ENCODE results near the gene ATP2B2. TPM values are rescaled to one million over a fixed set of nuclear protein-coding genes. Genes with fewer than 3 reads are reported as not detected.

ATP2B2 gene
- total RNA-seq, 1 donor from 2014 or later, result 3.7 TPM

GRCh38 chr3:10342781-10343180, 162.6 kb downstream of the ATP2B2 start:
- Histone ChIP-seq H3K27ac (ENCODE audit: low read depth, low read length) (no peak overlapping the region), H3K4me3 (ENCODE audit: low read length in 3 of 3) (no peak overlapping the region), H3K9ac (ENCODE audit: low read depth in 1 of 3, low read length in 3 of 3) (no peak overlapping the region), H3K4me1 (ENCODE audit: control insufficient read depth in 3 of 3, insufficient read depth in 3 of 3, low read length in 3 of 3) (peaks cover 6 to 14% (median 10%) of the 10 kb centered on the region in 3 donors), H3K9me3 (ENCODE audit: control insufficient read depth in 3 of 3, low read length in 3 of 3) (no peaks in the 10 kb centered on the region), H3K27me3 (ENCODE audit: control insufficient read depth in 3 of 3, insufficient read depth in 3 of 3, low read length in 3 of 3) (no peaks in the 10 kb centered on the region), H3K36me3 (ENCODE audit: control insufficient read depth in 3 of 3, insufficient read depth in 3 of 3, low read length in 3 of 3) (peaks cover 6 to 22% (median 13%) of the 10 kb centered on the region in 3 donors)

GRCh38 chr3:10341901-10342398, 163.4 kb downstream of the ATP2B2 start:
- no peak overlapping the region for H3K4me3 ChIP-seq (ENCODE audit: low read length in 3 of 3)
- H3K27ac ChIP-seq (ENCODE audit: low read depth, low read length), result no peak overlapping the region
- H3K9me3 ChIP-seq (ENCODE audit: control insufficient read depth in 3 of 3, low read length in 3 of 3), result no peaks in the 10 kb centered on the region
- H3K27me3 ChIP-seq (ENCODE audit: control insufficient read depth in 3 of 3, insufficient read depth in 3 of 3, low read length in 3 of 3), result no peaks in the 10 kb centered on the region
- peaks cover 6 to 26% (median 13%) of the 10 kb centered on the region in 3 donors for H3K36me3 ChIP-seq (ENCODE audit: control insufficient read depth in 3 of 3, insufficient read depth in 3 of 3, low read length in 3 of 3)
- peaks cover 6 to 14% (median 10%) of the 10 kb centered on the region in 3 donors for H3K4me1 ChIP-seq (ENCODE audit: control insufficient read depth in 3 of 3, insufficient read depth in 3 of 3, low read length in 3 of 3)
- H3K9ac ChIP-seq (ENCODE audit: low read depth in 1 of 3, low read length in 3 of 3), result no peak overlapping the region

GRCh38 chr3:10340476-10340875, 164.9 kb downstream of the ATP2B2 start:
- Histone ChIP-seq H3K9me3 (ENCODE audit: control insufficient read depth in 3 of 3, low read length in 3 of 3) (no peaks in the 10 kb centered on the region), H3K27me3 (ENCODE audit: control insufficient read depth in 3 of 3, insufficient read depth in 3 of 3, low read length in 3 of 3) (no peaks in the 10 kb centered on the region), H3K4me3 (ENCODE audit: low read length in 3 of 3) (no peak overlapping the region), H3K27ac (ENCODE audit: low read depth, low read length) (no peak overlapping the region), H3K36me3 (ENCODE audit: control insufficient read depth in 3 of 3, insufficient read depth in 3 of 3, low read length in 3 of 3) (peaks cover 6 to 34% (median 13%) of the 10 kb centered on the region in 3 donors), H3K9ac (ENCODE audit: low read depth in 1 of 3, low read length in 3 of 3) (no peak overlapping the region), H3K4me1 (ENCODE audit: control insufficient read depth in 3 of 3, insufficient read depth in 3 of 3, low read length in 3 of 3) (peaks cover 11 to 17% (median 13%) of the 10 kb centered on the region in 3 donors)

- no peak overlapping the region for H3K4me3 ChIP-seq (ENCODE audit: low read length in 3 of 3)
- H3K9ac ChIP-seq (ENCODE audit: low read depth in 1 of 3, low read length in 3 of 3), result no peak overlapping the region
- H3K27ac ChIP-seq (ENCODE audit: low read depth, low read length), result no peak overlapping the region
- peaks cover 6 to 38% (median 13%) of the 10 kb centered on the region in 3 donors for H3K36me3 ChIP-seq (ENCODE audit: control insufficient read depth in 3 of 3, insufficient read depth in 3 of 3, low read length in 3 of 3)
- H3K27me3 ChIP-seq (ENCODE audit: control insufficient read depth in 3 of 3, insufficient read depth in 3 of 3, low read length in 3 of 3), result no peaks in the 10 kb centered on the region
- H3K4me1 ChIP-seq (ENCODE audit: control insufficient read depth in 3 of 3, insufficient read depth in 3 of 3, low read length in 3 of 3), result peaks cover 15 to 21% (median 18%) of the 10 kb centered on the region in 3 donors
- no peaks in the 10 kb centered on the region for H3K9me3 ChIP-seq (ENCODE audit: control insufficient read depth in 3 of 3, low read length in 3 of 3)
Observed at GRCh38 chr3:10340046-10340445, 165.3 kb downstream of the ATP2B2 start.

- H3K36me3 ChIP-seq (ENCODE audit: control insufficient read depth in 3 of 3, insufficient read depth in 3 of 3, low read length in 3 of 3), result peaks cover 6 to 38% (median 13%) of the 10 kb centered on the region in 3 donors
- H3K27ac ChIP-seq (ENCODE audit: low read depth, low read length), result no peak overlapping the region
- peaks cover 21 to 27% (median 22%) of the 10 kb centered on the region in 3 donors for H3K4me1 ChIP-seq (ENCODE audit: control insufficient read depth in 3 of 3, insufficient read depth in 3 of 3, low read length in 3 of 3)
- no peak overlapping the region for H3K4me3 ChIP-seq (ENCODE audit: low read length in 3 of 3)
- H3K27me3 ChIP-seq (ENCODE audit: control insufficient read depth in 3 of 3, insufficient read depth in 3 of 3, low read length in 3 of 3), result no peaks in the 10 kb centered on the region
- no peaks in the 10 kb centered on the region for H3K9me3 ChIP-seq (ENCODE audit: control insufficient read depth in 3 of 3, low read length in 3 of 3)
- H3K9ac ChIP-seq (ENCODE audit: low read depth in 1 of 3, low read length in 3 of 3), result no peak overlapping the region
Observed at GRCh38 chr3:10339376-10339955, 165.9 kb downstream of the ATP2B2 start.

GRCh38 chr3:10338591-10339353, 166.6 kb downstream of the ATP2B2 start:
- Histone ChIP-seq H3K36me3 (ENCODE audit: control insufficient read depth in 3 of 3, insufficient read depth in 3 of 3, low read length in 3 of 3) (peaks cover 6 to 38% (median 13%) of the 10 kb centered on the region in 3 donors), H3K27ac (ENCODE audit: low read depth, low read length) (no peak overlapping the region), H3K9me3 (ENCODE audit: control insufficient read depth in 3 of 3, low read length in 3 of 3) (no peaks in the 10 kb centered on the region), H3K4me3 (ENCODE audit: low read length in 3 of 3) (no peak overlapping the region), H3K27me3 (ENCODE audit: control insufficient read depth in 3 of 3, insufficient read depth in 3 of 3, low read length in 3 of 3) (no peaks in the 10 kb centered on the region), H3K9ac (ENCODE audit: low read depth in 1 of 3, low read length in 3 of 3) (no peak overlapping the region), H3K4me1 (ENCODE audit: control insufficient read depth in 3 of 3, insufficient read depth in 3 of 3, low read length in 3 of 3) (peaks cover 28 to 31% (median 29%) of the 10 kb centered on the region in 3 donors)

- peaks cover 6 to 38% (median 13%) of the 10 kb centered on the region in 3 donors for H3K36me3 ChIP-seq (ENCODE audit: control insufficient read depth in 3 of 3, insufficient read depth in 3 of 3, low read length in 3 of 3)
- H3K27me3 ChIP-seq (ENCODE audit: control insufficient read depth in 3 of 3, insufficient read depth in 3 of 3, low read length in 3 of 3), result no peaks in the 10 kb centered on the region
- no peak overlapping the region for H3K27ac ChIP-seq (ENCODE audit: low read depth, low read length)
Observed at GRCh38 chr3:10338164-10338470, 167.3 kb downstream of the ATP2B2 start.

GRCh38 chr3:10337323-10338163, 167.8 kb downstream of the ATP2B2 start:
- Histone ChIP-seq H3K36me3 (ENCODE audit: control insufficient read depth in 3 of 3, insufficient read depth in 3 of 3, low read length in 3 of 3) (peaks cover 4 to 42% (median 13%) of the 10 kb centered on the region in 3 donors), H3K27me3 (ENCODE audit: control insufficient read depth in 3 of 3, insufficient read depth in 3 of 3, low read length in 3 of 3) (no peaks in the 10 kb centered on the region), H3K4me1 (ENCODE audit: control insufficient read depth in 3 of 3, insufficient read depth in 3 of 3, low read length in 3 of 3) (peaks cover 31 to 37% (median 33%) of the 10 kb centered on the region in 3 donors), H3K4me3 (ENCODE audit: low read length in 3 of 3) (no peak overlapping the region), H3K9ac (ENCODE audit: low read depth in 1 of 3, low read length in 3 of 3) (no peak overlapping the region), H3K9me3 (ENCODE audit: control insufficient read depth in 3 of 3, low read length in 3 of 3) (no peaks in the 10 kb centered on the region), H3K27ac (ENCODE audit: low read depth, low read length) (no peak overlapping the region)

More at GRCh38 chr3:10338164-10338470, 167.3 kb downstream of the ATP2B2 start:
- no peak overlapping the region for H3K9ac ChIP-seq (ENCODE audit: low read depth in 1 of 3, low read length in 3 of 3)
- H3K9me3 ChIP-seq (ENCODE audit: control insufficient read depth in 3 of 3, low read length in 3 of 3), result no peaks in the 10 kb centered on the region
- H3K4me1 ChIP-seq (ENCODE audit: control insufficient read depth in 3 of 3, insufficient read depth in 3 of 3, low read length in 3 of 3), result peaks cover 31 to 37% (median 33%) of the 10 kb centered on the region in 3 donors
- no peak overlapping the region for H3K4me3 ChIP-seq (ENCODE audit: low read length in 3 of 3)

GRCh38 chr3:10336761-10337160, 168.6 kb downstream of the ATP2B2 start:
- Histone ChIP-seq H3K9ac (ENCODE audit: low read depth in 1 of 3, low read length in 3 of 3) (no peak overlapping the region), H3K4me1 (ENCODE audit: control insufficient read depth in 3 of 3, insufficient read depth in 3 of 3, low read length in 3 of 3) (peaks cover 27 to 32% (median 28%) of the 10 kb centered on the region in 3 donors), H3K9me3 (ENCODE audit: control insufficient read depth in 3 of 3, low read length in 3 of 3) (no peaks in the 10 kb centered on the region), H3K4me3 (ENCODE audit: low read length in 3 of 3) (no peak overlapping the region), H3K36me3 (ENCODE audit: control insufficient read depth in 3 of 3, insufficient read depth in 3 of 3, low read length in 3 of 3) (peaks cover 2 to 41% (median 17%) of the 10 kb centered on the region in 3 donors), H3K27ac (ENCODE audit: low read depth, low read length) (no peak overlapping the region), H3K27me3 (ENCODE audit: control insufficient read depth in 3 of 3, insufficient read depth in 3 of 3, low read length in 3 of 3) (no peaks in the 10 kb centered on the region)
